ENCODE results near the gene CARMIL1.

DNA sequence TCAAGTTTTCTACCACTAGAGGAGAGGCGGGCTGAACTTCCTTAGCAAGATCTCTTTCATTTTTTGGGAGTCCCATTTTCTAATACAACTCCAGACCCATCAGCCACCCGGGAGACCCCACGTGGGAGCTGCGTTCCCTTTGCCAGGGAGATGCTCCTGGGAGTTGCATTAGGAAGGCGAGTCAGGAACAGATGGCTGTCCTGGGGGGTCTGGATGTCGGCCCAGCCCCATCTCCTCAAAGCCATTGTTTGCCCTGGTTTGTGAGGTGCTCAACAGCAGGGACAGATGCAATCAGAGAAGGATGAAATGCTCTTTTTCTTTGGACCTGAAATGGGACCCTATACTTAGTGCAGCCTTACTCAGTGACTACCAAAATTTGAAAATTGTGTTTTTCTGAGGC is 39.4 kb downstream of the CARMIL1 start:
- TF ChIP-seq ARNT (IDR thresholded peaks at IDR 0.05) (no peak), SUZ12 (IDR thresholded peaks at IDR 0.05) (no peak), SP1 (IDR thresholded peaks at IDR 0.05) (no peak)

Data from HEK293T (cell line).